HEK293 (cell line): ENCODE measurements around the gene ZSCAN12.
"Not testable (repeated sequence)": the region's sequence is repeated elsewhere in the genome, so short reads cannot be mapped to it uniquely, and the experiment has no call there.

Experiments
- YY1 ChIP-seq: fragments of 450-650 bp; formaldehyde crosslinking; IDR thresholded peaks from 2 replicates; pipeline ENCODE4 v1.5.1; 2018; ENCODE audit warnings: missing biosample characterization, missing genetic modification characterization
- ZNF24 ChIP-seq: fragments of 450-650 bp; formaldehyde crosslinking; IDR thresholded peaks from 2 replicates; pipeline ENCODE4 v1.5.1; 2016; ENCODE audit warnings: missing biosample characterization, missing genetic modification characterization
- ZNF555 ChIP-seq: fragments of 450-650 bp; formaldehyde crosslinking; conservative IDR thresholded peaks from 2 replicates; pipeline ENCODE4 v1.5.1; 2017; ENCODE audit warnings: missing biosample characterization, mild to moderate bottlenecking, missing genetic modification characterization, inconsistent platforms
- ZNF768 ChIP-seq: fragments of 450-650 bp; formaldehyde crosslinking; IDR thresholded peaks from 2 replicates; pipeline ENCODE4 v1.5.1; 2018; ENCODE audit warnings: missing biosample characterization, mild to moderate bottlenecking, missing genetic modification characterization
- TF ChIP-seq, protein P1 (sequence below): fragments of 450-650 bp; formaldehyde crosslinking; IDR thresholded peaks from 2 replicates; pipeline ENCODE4 v1.5.1; 2016; ENCODE audit warnings: missing biosample characterization, missing genetic modification characterization

DNA sequence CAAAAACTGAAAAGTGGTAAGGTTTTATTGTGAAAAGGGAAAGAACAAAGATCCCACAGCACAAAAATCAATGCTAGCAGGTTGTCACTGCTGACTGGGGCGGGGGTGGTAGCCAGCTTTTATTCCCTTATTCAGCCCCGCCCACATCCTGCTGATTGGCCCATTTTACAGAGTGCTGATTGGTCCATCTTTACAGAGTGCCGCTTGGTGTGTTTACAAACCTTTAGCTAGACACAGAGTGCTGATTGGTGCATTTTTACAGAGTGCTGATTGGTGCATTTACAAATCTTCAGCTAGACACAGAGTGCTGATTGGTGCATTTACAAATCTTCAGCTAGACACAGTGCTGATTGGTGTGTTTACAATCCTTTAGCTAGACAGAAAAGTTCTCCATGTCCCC lies 45.2 kb upstream of the ZSCAN12 start:
- TF ChIP-seq, protein P1, sequence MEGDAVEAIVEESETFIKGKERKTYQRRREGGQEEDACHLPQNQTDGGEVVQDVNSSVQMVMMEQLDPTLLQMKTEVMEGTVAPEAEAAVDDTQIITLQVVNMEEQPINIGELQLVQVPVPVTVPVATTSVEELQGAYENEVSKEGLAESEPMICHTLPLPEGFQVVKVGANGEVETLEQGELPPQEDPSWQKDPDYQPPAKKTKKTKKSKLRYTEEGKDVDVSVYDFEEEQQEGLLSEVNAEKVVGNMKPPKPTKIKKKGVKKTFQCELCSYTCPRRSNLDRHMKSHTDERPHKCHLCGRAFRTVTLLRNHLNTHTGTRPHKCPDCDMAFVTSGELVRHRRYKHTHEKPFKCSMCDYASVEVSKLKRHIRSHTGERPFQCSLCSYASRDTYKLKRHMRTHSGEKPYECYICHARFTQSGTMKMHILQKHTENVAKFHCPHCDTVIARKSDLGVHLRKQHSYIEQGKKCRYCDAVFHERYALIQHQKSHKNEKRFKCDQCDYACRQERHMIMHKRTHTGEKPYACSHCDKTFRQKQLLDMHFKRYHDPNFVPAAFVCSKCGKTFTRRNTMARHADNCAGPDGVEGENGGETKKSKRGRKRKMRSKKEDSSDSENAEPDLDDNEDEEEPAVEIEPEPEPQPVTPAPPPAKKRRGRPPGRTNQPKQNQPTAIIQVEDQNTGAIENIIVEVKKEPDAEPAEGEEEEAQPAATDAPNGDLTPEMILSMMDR: not testable (repeated sequence)
- TF ChIP-seq ZNF555, ZNF768, ZNF24, YY1 (tag by site-specific recombination): not testable (repeated sequence)
